Testis (tissue), 3 donors: ENCODE results near the gene LIG4. TPM values are rescaled to one million over a fixed set of nuclear protein-coding genes. Genes with fewer than 3 reads are reported as not detected.

Source experiments
- DNase-seq: peaks from one replicate; pipeline ENCODE4 v3.0.0-alpha.2; 2019
- H3K27ac ChIP-seq, 2 donors: fragments of 200-600 bp; sonication (generic); one replicate each; pipeline ENCODE4 v1.5.1; 2019
- H3K27me3 ChIP-seq: fragments of 200-600 bp; sonication (generic); one replicate; pipeline ENCODE4 v1.5.1; 2019
- H3K36me3 ChIP-seq: fragments of 200-600 bp; sonication (generic); one replicate; pipeline ENCODE4 v1.5.1; 2017; ENCODE audit warnings: low read depth; ENCODE audit errors: missing control alignments
- H3K4me1 ChIP-seq: fragments of 200-600 bp; sonication (generic); one replicate; pipeline ENCODE4 v1.5.1; 2019
- H3K4me3 ChIP-seq, 2 donors: fragments of 200-600 bp; sonication (generic); one replicate each; pipeline ENCODE4 v1.5.1; 2017 to 2019
- H3K9me3 ChIP-seq: fragments of 200-600 bp; sonication (generic); one replicate; pipeline ENCODE4 v1.5.1; 2017
- CTCF ChIP-seq, 3 experiments: fragments of 450-650 bp in 2 of 3; fragments of 200-600 bp in 1 of 3; sonication (generic) in 1 of 3; IDR thresholded peaks; one replicate each; pipeline ENCODE4 v1.5.1; 2016 to 2019; ENCODE audit warnings: antibody characterized with exemption in 3 of 3, mild to moderate bottlenecking in 2 of 3, moderate library complexity in 1 of 3
- POLR2A ChIP-seq: fragments of 450-650 bp; IDR thresholded peaks from one replicate; pipeline ENCODE4 v1.6.1; 2017; ENCODE audit warnings: antibody characterized with exemption, mild to moderate bottlenecking, moderate library complexity
- WGBS, 2 donors: methylation state at CpG; one replicate each; pipeline ENCODE4 v1.1.5; 2018; 5-methylcytosine and 5-hydroxymethylcytosine counted together
- intact Hi-C: fragments of 100-400 bp; cut with DNase I; formaldehyde crosslinking; loops from one replicate; pipeline ENCODE4 v1.15.1; 2023; ENCODE audit warnings: low total_unique reads
- polyA plus RNA-seq: library from polyadenylated mRNA; stranded (reverse); fragments of 350-450 nt; fragmentation: Illumina TruSeq; extraction: RNeasy Lipid Tissue Mini Kit (QIAGEN cat#74804); gene quantifications from one replicate; pipeline ENCODE4 v1.2.3, GENCODE V29; 2014; ENCODE audit warnings: low read depth, low replicate concordance; ENCODE audit not compliant: insufficient read depth
- total RNA-seq, 2 donors: library from RNA; depleted of rRNA; stranded (reverse); fragments of >200 nt; gene quantifications; one replicate each; pipeline ENCODE4 v1.2.3, GENCODE V29; 2016

LIG4 gene
- total and polyA plus RNA-seq, 3 donors from 2014 or later, result 10.1 to 16.3 (median 11.0) TPM

DNA sequence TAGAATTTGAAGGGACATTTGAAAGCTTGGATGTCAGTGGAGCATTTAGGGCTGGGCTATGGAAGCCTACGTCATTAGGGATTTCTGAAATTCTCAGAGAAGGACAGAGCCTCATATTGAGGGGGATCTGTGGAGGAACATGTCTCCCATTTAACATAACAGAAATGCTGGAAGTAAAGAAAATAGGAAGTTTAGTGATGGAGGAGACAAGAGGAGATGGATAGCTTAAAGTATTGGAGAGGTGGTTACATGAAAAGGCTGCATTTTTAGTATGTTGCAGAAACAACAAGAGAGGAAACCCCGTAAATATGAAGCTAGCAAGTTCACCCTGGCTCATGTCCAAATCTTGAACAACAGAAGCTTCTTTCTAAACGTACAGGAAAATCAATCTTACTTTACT, 24.4 kb downstream of the LIG4 start:
- Histone ChIP-seq H3K9me3 (no peaks in the 10 kb centered on the region), H3K36me3 (no peaks in the 10 kb centered on the region), H3K27ac (no peak overlapping the region), H3K27me3 (no peaks in the 10 kb centered on the region), H3K4me1 (no peaks in the 10 kb centered on the region), H3K4me3 (no peak overlapping the region)
- DNase-seq, result no peak
- TF ChIP-seq POLR2A (no peak), CTCF (IDR thresholded peaks at IDR 0.05) (no peak)
- 60 to 62% methylated on average over 3 of the region's 3 CpGs for WGBS, 2 donors
- intact Hi-C loops, result no loop called here

DNA sequence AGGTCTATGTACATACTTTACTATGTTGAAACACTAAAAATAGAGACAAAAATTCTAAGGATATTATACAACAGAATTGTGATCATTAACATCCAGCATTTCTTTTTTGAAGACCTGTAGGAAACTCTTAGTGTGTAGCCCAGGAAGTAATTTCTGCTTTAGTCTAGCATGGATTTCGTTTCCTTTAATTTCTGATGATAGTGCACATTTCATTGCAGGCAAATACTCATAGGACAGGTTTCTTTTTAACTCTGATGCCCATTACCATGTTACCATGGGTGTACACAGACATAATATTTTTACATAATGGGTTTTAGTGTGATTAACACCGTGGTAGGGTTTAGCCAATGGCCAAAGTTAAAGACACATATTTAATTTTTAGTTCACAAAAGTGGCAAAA, 27.1 kb downstream of the LIG4 start:
- Histone ChIP-seq H3K36me3 (no peaks in the 10 kb centered on the region), H3K27me3 (no peaks in the 10 kb centered on the region), H3K4me1 (no peaks in the 10 kb centered on the region), H3K9me3 (no peaks in the 10 kb centered on the region), H3K27ac (no peak overlapping the region), H3K4me3 (no peak overlapping the region)
- TF ChIP-seq CTCF (IDR thresholded peaks at IDR 0.05), result no peak
- TF ChIP-seq POLR2A, result no peak
- intact Hi-C loops, result no loop called here
- no peak for DNase-seq
- 55 to 61% methylated on average over 2 of the region's 2 CpGs for WGBS, 2 donors

DNA sequence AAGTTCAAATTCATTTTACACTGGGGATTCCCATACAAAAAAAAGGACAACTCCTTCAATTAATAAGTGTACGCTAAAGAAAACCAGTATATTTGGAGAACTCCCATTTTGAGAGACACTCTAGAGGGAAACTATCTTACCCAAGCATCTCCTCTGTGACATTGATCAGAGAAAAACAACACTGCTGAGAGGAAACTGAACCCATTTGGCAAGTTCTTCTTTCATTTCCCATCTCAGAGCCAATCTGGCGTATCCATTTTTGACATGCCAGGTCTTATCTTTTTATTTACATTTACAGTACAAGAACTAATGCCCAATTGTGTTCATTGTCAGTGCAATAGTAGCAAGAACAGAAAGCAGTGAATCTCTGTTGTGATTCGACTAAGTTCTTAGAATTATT, 30.1 kb downstream of the LIG4 start:
- Histone ChIP-seq H3K9me3 (no peaks in the 10 kb centered on the region), H3K4me1 (no peaks in the 10 kb centered on the region), H3K36me3 (no peaks in the 10 kb centered on the region), H3K27me3 (no peaks in the 10 kb centered on the region), H3K4me3 (no peak overlapping the region), H3K27ac (no peak overlapping the region)
- WGBS, 2 donors, result 90 to 93% methylated on average over 3 of the region's 3 CpGs
- DNase-seq, result no peak
- TF ChIP-seq CTCF (IDR thresholded peaks at IDR 0.05) (no peak), POLR2A (no peak)
- intact Hi-C loops, result no loop called here

- H3K9me3 ChIP-seq, result no peaks in the 10 kb centered on the region
- H3K27me3 ChIP-seq, result no peaks in the 10 kb centered on the region
- 78 to 80% methylated on average over 3 of the region's 3 CpGs for WGBS, 2 donors
Observed at GRCh38 chr13:108182652-108183051, 32.7 kb downstream of the LIG4 start.

More at GRCh38 chr13:108182652-108183051, 32.7 kb downstream of the LIG4 start:
- no peaks in the 10 kb centered on the region for H3K36me3 ChIP-seq
- no peak overlapping the region for H3K27ac ChIP-seq
- no peak for DNase-seq
- no peak overlapping the region for H3K4me3 ChIP-seq
- H3K4me1 ChIP-seq, result no peaks in the 10 kb centered on the region
- no peak for TF ChIP-seq CTCF (IDR thresholded peaks at IDR 0.05)
- TF ChIP-seq POLR2A, result no peak
- intact Hi-C loops, result no loop called here
